Left ventricle myocardium superior (tissue), 1 donor: ENCODE measurements around the gene DNAH10. TPM values are rescaled to one million over a fixed set of nuclear protein-coding genes. Genes with fewer than 3 reads are reported as not detected.

Source experiments
- ATAC-seq: fragments of 200-7000 bp; cut with Tn5 transposase; one replicate; pipeline ENCODE4 v1.9.1; 2020; ENCODE audit warnings: mild to moderate bottlenecking, moderate library complexity
- DNase-seq: peaks from one replicate; pipeline ENCODE4 v3.0.0-alpha.2; 2020
- intact Hi-C: fragments of 100-400 bp; cut with micrococcal nuclease; formaldehyde crosslinking; loops from one replicate; pipeline ENCODE4 v1.11.0; 2022
- total RNA-seq: library from RNA; stranded (reverse); fragmentation: NEBNext Ultra II Directional; extraction: Animal tissue kit (Norgen Biotek cat#: 25700); gene quantifications from one replicate; pipeline ENCODE4 v1.2.1, GENCODE V29; 2021
- donor health status: DM: no; HTN: yes; CAD: no; lungs with severe emphysema.

Gene DNAH10
- total RNA-seq, 1 donor from 2014 or later, result 0.25 TPM

GRCh38 chr12:123861392-123861791 lies 99.3 kb downstream of the DNAH10 start:
- ATAC-seq (no peak), DNase-seq (no peak)
- intact Hi-C loops, result no loop called here

- ATAC-seq, result no peak
- intact Hi-C loops, result no loop called here
Observed at GRCh38 chr12:123867141-123867540, 105.0 kb downstream of the DNAH10 start.

GRCh38 chr12:123868791-123869190 lies 106.7 kb downstream of the DNAH10 start:
- ATAC-seq (no peak), DNase-seq (no peak)
- intact Hi-C loops, result no loop called here

More at GRCh38 chr12:123867141-123867540, 105.0 kb downstream of the DNAH10 start:
- no peak for DNase-seq

- ATAC-seq (no peak), DNase-seq (no peak)
- intact Hi-C loops, result no loop called here
Observed at GRCh38 chr12:123873793-123874192, 111.7 kb downstream of the DNAH10 start.

GRCh38 chr12:123877968-123878367 lies 115.9 kb downstream of the DNAH10 start:
- ATAC-seq, result no peak
- intact Hi-C loops, result no loop called here
- no peak for DNase-seq

- no peak for ATAC-seq
- DNase-seq, result no peak
- intact Hi-C loops, result no loop called here
Observed at GRCh38 chr12:123879101-123879500, 117.0 kb downstream of the DNAH10 start.

- intact Hi-C loops, result no loop called here
- ATAC-seq (no peak), DNase-seq (no peak)
Observed at GRCh38 chr12:123879691-123880090, 117.6 kb downstream of the DNAH10 start.

- no peak for DNase-seq
- ATAC-seq, result no peak
Observed at GRCh38 chr12:123882161-123882705, 120.1 kb downstream of the DNAH10 start.

GRCh38 chr12:123886258-123886657 lies 124.2 kb downstream of the DNAH10 start:
- ATAC-seq (no peak), DNase-seq (no peak)
- intact Hi-C loops, result no loop called here

More at GRCh38 chr12:123882161-123882705, 120.1 kb downstream of the DNAH10 start:
- intact Hi-C loops, result no loop called here

- intact Hi-C loops, result no loop called here
- no peak for ATAC-seq
- no peak for DNase-seq
Observed at GRCh38 chr12:123886931-123887582, 125.0 kb downstream of the DNAH10 start.

GRCh38 chr12:123888989-123889388 lies 126.9 kb downstream of the DNAH10 start:
- ATAC-seq (no peak), DNase-seq (no peak)
- intact Hi-C loops, result no loop called here

GRCh38 chr12:123889848-123890535 lies 127.9 kb downstream of the DNAH10 start:
- DNase-seq (no peak), ATAC-seq (no peak)
- intact Hi-C loops, result no loop called here

GRCh38 chr12:123890536-123890902 lies 128.4 kb downstream of the DNAH10 start:
- intact Hi-C loops, result no loop called here
- no peak for ATAC-seq
- DNase-seq, result no peak

- no peak for ATAC-seq
- DNase-seq, result no peak
- intact Hi-C loops, result no loop called here
Observed at GRCh38 chr12:123891011-123891410, 128.9 kb downstream of the DNAH10 start.

- intact Hi-C loops, result no loop called here
- DNase-seq (no peak), ATAC-seq (no peak)
Observed at GRCh38 chr12:123891516-123892179, 129.5 kb downstream of the DNAH10 start.

- intact Hi-C loops, result no loop called here
- no peak for ATAC-seq
- DNase-seq, result no peak
Observed at GRCh38 chr12:123892180-123892559, 130.1 kb downstream of the DNAH10 start.

GRCh38 chr12:123892853-123893252 lies 130.8 kb downstream of the DNAH10 start:
- intact Hi-C loops, result no loop called here
- DNase-seq (no peak), ATAC-seq (no peak)

- intact Hi-C loops, result no loop called here
- DNase-seq, result no peak
- no peak for ATAC-seq
Observed at GRCh38 chr12:123893276-123893675, 131.2 kb downstream of the DNAH10 start.

GRCh38 chr12:123894823-123895345 lies 132.8 kb downstream of the DNAH10 start:
- intact Hi-C loops, result no loop called here
- DNase-seq (no peak), ATAC-seq (no peak)

- intact Hi-C loops, result no loop called here
- ATAC-seq, result no peak
- DNase-seq, result no peak
Observed at GRCh38 chr12:123895451-123895850, 133.3 kb downstream of the DNAH10 start.
